DMS153 treated with DMSO at 0.1 percent for 48 hours (cell line): ENCODE measurements around the gene POLK.

Experiments
- DNase-seq: peaks from one replicate; lab custom pipeline; 2025; ENCODE audit not compliant: unreplicated experiment; lab: John Stamatoyannopoulos, UW

POLK gene

DNA sequence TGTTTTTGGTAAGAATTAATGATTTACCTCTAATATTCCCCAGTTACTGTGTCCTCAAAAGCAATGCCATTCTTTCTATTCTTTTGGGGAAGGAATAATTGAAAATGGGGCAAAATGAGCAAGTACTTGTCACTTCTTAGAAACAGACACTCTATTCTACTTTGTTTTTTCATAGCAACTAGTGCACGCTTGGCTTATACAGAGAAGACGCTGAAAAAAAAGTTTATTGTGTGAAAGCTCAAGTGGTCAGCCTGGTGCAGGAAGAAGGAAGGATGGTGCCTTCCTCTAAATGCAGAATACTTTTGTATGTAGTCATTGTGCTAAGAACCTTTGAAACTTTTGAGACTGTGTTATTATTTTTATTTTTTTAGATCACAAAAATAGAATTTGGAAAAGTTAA, 129.1 kb downstream of the POLK start:
- DNase-seq: no peak

DNA sequence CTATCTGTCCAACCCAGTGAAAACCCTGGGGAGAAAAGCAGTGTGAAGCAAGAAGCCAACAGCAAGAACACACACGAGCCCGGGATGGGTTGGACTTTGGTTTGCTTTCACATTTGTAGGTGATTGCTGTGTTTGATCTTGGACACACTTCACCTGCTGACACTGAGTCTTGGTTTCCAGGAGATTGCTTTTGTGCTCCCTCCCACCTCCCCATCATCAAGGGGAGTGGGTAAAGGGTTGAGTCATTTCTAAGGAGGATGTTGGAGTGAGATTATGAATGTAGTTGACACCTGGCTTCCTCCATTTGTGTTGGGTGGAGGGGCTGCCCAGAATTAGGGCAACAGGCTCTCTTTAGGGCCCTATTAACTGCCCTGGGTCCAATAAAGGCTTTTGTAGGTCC, 137.0 kb downstream of the POLK start:
- DNase-seq: no peak
